Measurements from ENCODE around the gene FAM50B.

FAM50B gene

GRCh38 chr6:3848925-3849605 lies at the start of gene FAM50B:
TSS of gene FAM50B (plus strand) at chr6:3849373. CDS start at chr6:3849812, 439 bp downstream.
- Histone ChIP-seq H3K36me3 (ENCODE audit: insufficient read depth, low read length) (no peaks in the 10 kb centered on the region), H3K27me3 (ENCODE audit: insufficient read depth, low read length, poor library complexity, severe bottlenecking) (no peaks in the 10 kb centered on the region), H3K4me3 (ENCODE audit: low read length, poor library complexity, severe bottlenecking) (no peak within 1 kb of the TSS), H3K79me2 (ENCODE audit: insufficient read depth, low read length) (no peaks in the 10 kb centered on the region), H3K9ac (ENCODE audit: low read depth, low read length, poor library complexity, severe bottlenecking) (no peak within 1 kb of the TSS), H3K9me2 (replicated peaks; ENCODE audit: low read depth, low read length) (no peaks in the 10 kb centered on the region), H3K4me2 (ENCODE audit: low read depth, low read length, poor library complexity, severe bottlenecking) (no peak within 1 kb of the TSS), H3K4me1 (ENCODE audit: insufficient read depth, low read length, poor library complexity, severe bottlenecking) (no peaks in the 10 kb centered on the region), H2AFZ (ENCODE audit: low read length) (no peak within 1 kb of the TSS), H3K9me3 (ENCODE audit: insufficient read depth, low read depth, low read length) (no peaks in the 10 kb centered on the region), H4K20me1 (ENCODE audit: insufficient read depth, low read length, poor library complexity, severe bottlenecking) (no peaks in the 10 kb centered on the region), H3F3A (ENCODE audit: low read depth) (no peaks in the 10 kb centered on the region)
- TF ChIP-seq CTCF (conservative IDR thresholded peaks at IDR 0.05; ENCODE audit: low read length), result no peak
- no peak for TF ChIP-seq EZH2phosphoT487 (IDR thresholded peaks at IDR 0.05; ENCODE audit: borderline replicate concordance)

DNA sequence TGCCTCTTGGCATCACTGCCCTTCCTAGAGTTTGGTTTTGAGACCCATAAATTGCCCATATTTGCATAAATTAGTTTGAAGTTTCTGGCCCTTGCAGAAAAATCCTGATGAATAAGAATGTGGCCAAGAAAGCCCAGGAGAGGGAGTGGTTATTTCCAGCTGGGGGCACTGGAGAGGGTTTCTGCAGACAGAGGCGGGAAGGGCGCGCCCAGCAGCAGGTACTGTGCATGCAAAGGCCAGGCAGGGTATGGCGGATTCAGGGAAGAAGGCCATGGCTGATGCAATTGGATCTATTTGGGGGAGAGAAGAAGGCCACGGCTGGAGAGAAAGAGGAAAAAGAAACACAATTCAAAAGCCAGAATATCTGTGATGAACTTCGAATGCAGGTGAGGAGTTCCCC lies 49.5 kb upstream of the FAM50B start:
- Histone ChIP-seq H3K4me3 (ENCODE audit: low read length, poor library complexity, severe bottlenecking) (no peak overlapping the region), H3K27me3 (ENCODE audit: insufficient read depth, low read length, poor library complexity, severe bottlenecking) (no peaks in the 10 kb centered on the region), H3K9me3 (ENCODE audit: insufficient read depth, low read depth, low read length) (no peaks in the 10 kb centered on the region), H3K4me2 (ENCODE audit: low read depth, low read length, poor library complexity, severe bottlenecking) (no peak overlapping the region), H3K36me3 (ENCODE audit: insufficient read depth, low read length) (no peaks in the 10 kb centered on the region), H3K9me2 (replicated peaks; ENCODE audit: low read depth, low read length) (no peaks in the 10 kb centered on the region), H2AFZ (ENCODE audit: low read length) (no peak overlapping the region), H4K20me1 (ENCODE audit: insufficient read depth, low read length, poor library complexity, severe bottlenecking) (no peaks in the 10 kb centered on the region), H3K79me2 (ENCODE audit: insufficient read depth, low read length) (no peaks in the 10 kb centered on the region), H3K9ac (ENCODE audit: low read depth, low read length, poor library complexity, severe bottlenecking) (no peak overlapping the region), H3K4me1 (ENCODE audit: insufficient read depth, low read length, poor library complexity, severe bottlenecking) (peaks cover 10% of the 10 kb centered on the region), H3F3A (ENCODE audit: low read depth) (no peaks in the 10 kb centered on the region)
- TF ChIP-seq CTCF (conservative IDR thresholded peaks at IDR 0.05; ENCODE audit: low read length), result no peak
- no peak for TF ChIP-seq EZH2phosphoT487 (IDR thresholded peaks at IDR 0.05; ENCODE audit: borderline replicate concordance)

GRCh38 chr6:3800850-3801591 lies 48.2 kb upstream of the FAM50B start:
- TF ChIP-seq CTCF (conservative IDR thresholded peaks at IDR 0.05; ENCODE audit: low read length), result no peak
- no peak for TF ChIP-seq EZH2phosphoT487 (IDR thresholded peaks at IDR 0.05; ENCODE audit: borderline replicate concordance)
- H3K9ac ChIP-seq (ENCODE audit: low read depth, low read length, poor library complexity, severe bottlenecking), result no peak overlapping the region
- H3K4me1 ChIP-seq (ENCODE audit: insufficient read depth, low read length, poor library complexity, severe bottlenecking), result peaks cover 10% of the 10 kb centered on the region
- no peak overlapping the region for H3K4me3 ChIP-seq (ENCODE audit: low read length, poor library complexity, severe bottlenecking)
- H4K20me1 ChIP-seq (ENCODE audit: insufficient read depth, low read length, poor library complexity, severe bottlenecking), result no peaks in the 10 kb centered on the region
- H3K9me3 ChIP-seq (ENCODE audit: insufficient read depth, low read depth, low read length), result no peaks in the 10 kb centered on the region
- no peak overlapping the region for H2AFZ ChIP-seq (ENCODE audit: low read length)
- no peaks in the 10 kb centered on the region for H3K27me3 ChIP-seq (ENCODE audit: insufficient read depth, low read length, poor library complexity, severe bottlenecking)
- H3K36me3 ChIP-seq (ENCODE audit: insufficient read depth, low read length), result no peaks in the 10 kb centered on the region
- no peaks in the 10 kb centered on the region for H3K79me2 ChIP-seq (ENCODE audit: insufficient read depth, low read length)
- H3K9me2 ChIP-seq (replicated peaks; ENCODE audit: low read depth, low read length), result no peaks in the 10 kb centered on the region
- H3F3A ChIP-seq (ENCODE audit: low read depth), result no peaks in the 10 kb centered on the region
- no peak overlapping the region for H3K4me2 ChIP-seq (ENCODE audit: low read depth, low read length, poor library complexity, severe bottlenecking)
